ENCODE measurements around the gene ZFP90. TPM values are rescaled to one million over a fixed set of nuclear protein-coding genes. Genes with fewer than 3 reads are reported as not detected.

Gene ZFP90
- total and polyA plus RNA-seq, 9 of the 15 experiments (the other 6 are each of a cell fraction or from before 2014, with no cell fraction given) = 0.66 to 2.9 (median 2.3) TPM

- TF ChIP-seq CTCF (IDR thresholded peaks at IDR 0.05 in 2 of 3, conservative IDR thresholded peaks at IDR 0.05 in 1 of 3; ENCODE audit: insufficient read depth in 2 of 3, low read depth in 1 of 3, low read length in 3 of 3) = no peak
Measured at GRCh38 chr16:68510775-68511174, 28.3 kb upstream of the ZFP90 start (continued).

- in situ Hi-C loops (cut with MboI) (no loop called here), intact Hi-C loops (cut with micrococcal nuclease) (no loop called here)
- Histone ChIP-seq H3K4me2 (ENCODE audit: insufficient read depth, low read length) (no peak overlapping the region), H3K9ac (ENCODE audit: insufficient read depth in 1 of 2, low read depth in 2 of 2, low read length in 2 of 2) (no peak overlapping the region), H3K27me3 (ENCODE audit: control insufficient read depth in 2 of 2, insufficient read depth in 2 of 2, low read length in 2 of 2) (peaks cover 4 to 44% of the 10 kb centered on the region in 2 experiments; a peak in 3 of 5 replicates), H3K4me1 (replicated peaks in 1 of 2; ENCODE audit: control insufficient read depth in 2 of 2, insufficient read depth in 2 of 2, low read length in 2 of 2) (peaks cover 0 to 6% of the 10 kb centered on the region in 2 experiments; a peak in 2 of 5 replicates), H3K9me1 (ENCODE audit: control insufficient read depth, insufficient read depth, low read length) (no peaks in the 10 kb centered on the region), H4K20me1 (replicated peaks; ENCODE audit: control insufficient read depth, insufficient read depth, low read length) (no peaks in the 10 kb centered on the region), H3K27ac (ENCODE audit: extremely low read depth, low read depth, low read length) (no peak overlapping the region), H3K79me2 (ENCODE audit: control insufficient read depth, insufficient read depth, low read length) (no peaks in the 10 kb centered on the region), H3K4me3 (no peak overlapping the region), H3K9me3 (replicated peaks; ENCODE audit: control insufficient read depth, insufficient read depth, low read depth, low read length) (no peaks in the 10 kb centered on the region), H2AFZ (ENCODE audit: low read depth, low read length) (no peak overlapping the region), H3K36me3 (ENCODE audit: control insufficient read depth, insufficient read depth, low read length) (no peaks in the 10 kb centered on the region)
- CTCF ChIA-PET (ENCODE audit: low intra/inter-chr PET ratio) = interaction anchor here (0.6 kb wide), 1 partner anchor 472 kb away, joined by 3 read pairs; no protein-coding TSS in a partner anchor
- no peak for ATAC-seq
- no TSS peak for BruUV-seq (replicated peaks)
- no peak for DNase-seq (ENCODE audit: extremely low read depth in 1 of 4, low spot score in 3 of 4)
- 2% methylated on average over 8 of the region's 8 CpGs for WGBS (ENCODE audit: insufficient coverage, low coverage, missing lambda C conversion rate)
- POLR2A ChIA-PET = interaction anchor here (1.2 kb wide), 1 partner anchor 9 kb away, joined by 6 read pairs; no protein-coding TSS in a partner anchor
- no peak for FAIRE-seq
- TF ChIP-seq ZBTB7A (IDR thresholded peaks at IDR 0.05; ENCODE audit: borderline replicate concordance, control insufficient read depth, low read depth, low read length) (no peak), MAFG (tag; conservative IDR thresholded peaks at IDR 0.05) (no peak), KDM1A (IDR thresholded peaks at IDR 0.05) (no peak), RBM22 (IDR thresholded peaks at IDR 0.05; ENCODE audit: low read depth, low read length, poor library complexity, severe bottlenecking) (no peak), ZNF347 (CRISPR knock-in tag; IDR thresholded peaks at IDR 0.05; ENCODE audit: low read depth) (no peak), USF1 (CRISPR knock-in tag; IDR thresholded peaks at IDR 0.05) (0 out of 2 replicates have a peak, but pooled peaks have one; percentile 8), BHLHE40 (IDR thresholded peaks at IDR 0.05; ENCODE audit: low read length) (no peak)
Measured at GRCh38 chr16:68512183-68512582, 26.9 kb upstream of the ZFP90 start.

All from K562 (cell line).